GM12878 (cell line): Measurements from ENCODE around the gene FOXF1. TPM values are rescaled to one million over a fixed set of nuclear protein-coding genes. Genes with fewer than 3 reads are reported as not detected.

Experiments
- ATAC-seq: fragments of 200-7000 bp; cut with Tn5 transposase; 3 replicates; pipeline ENCODE4 v1.9.1; 2020; ENCODE audit warnings: mild to moderate bottlenecking, moderate library complexity
- BruUV-seq: library from RNA; stranded (reverse); fragments of 400-500 nt; replicated peaks from 2 replicates; lab custom pipeline; 2021; lab: Mats Ljungman, UMichigan
- CTCF ChIA-PET: fragments of 300-600 bp; sonication (Branson Sonifier 250); formaldehyde crosslinking; extraction: SDS; loops from one replicate; lab custom pipeline; 2021; ENCODE audit warnings: inconsistent platforms; lab: Yijun Ruan, JAX
- POLR2A ChIA-PET: fragments of 350-600 bp; formaldehyde crosslinking; extraction: SDS; loops from one replicate; lab custom pipeline; 2021; ENCODE audit warnings: inconsistent platforms; lab: Charles Lee
- RAD21 ChIA-PET: fragments of 300-600 bp; sonication (Branson Sonifier 250); formaldehyde crosslinking; loops from one replicate; lab custom pipeline; 2023; ENCODE audit warnings: antibody characterized with exemption; ENCODE audit not compliant: unreplicated experiment; lab: Charles Lee
- SMC1A ChIA-PET: fragments of 300-600 bp; sonication (Branson Sonifier 250); formaldehyde crosslinking; loops from one replicate; lab custom pipeline; 2023; ENCODE audit not compliant: unreplicated experiment, uncharacterized antibody; lab: Charles Lee
- DNase-seq: peaks from one replicate; pipeline ENCODE4 v3.0.0-alpha.2; 2011; ENCODE audit warnings: low read depth, low spot score
- FAIRE-seq: peaks from 3 replicates; lab custom pipeline; 2011; peaks lifted over from hg19 to GRCh38; lab: Jason Lieb, UNC
- H2AFZ ChIP-seq: 2 replicates; pipeline ENCODE4 v1.6.0; 2011; ENCODE audit warnings: low read depth, low read length, control low read depth; ENCODE audit not compliant: control insufficient read depth
- H3K27ac ChIP-seq: 2 replicates; pipeline ENCODE4 v1.5.1; 2011; ENCODE audit warnings: control low read depth; ENCODE audit not compliant: control insufficient read depth, insufficient read depth
- H3K27me3 ChIP-seq, 2 experiments: replicated peaks in 1 of 2; 2 replicates each; pipeline versions ENCODE4 v1.6.0 to v1.6.1; 2011; ENCODE audit warnings: low read length in 1 of 2; ENCODE audit not compliant: control insufficient read depth in 2 of 2, insufficient read depth in 2 of 2
- H3K36me3 ChIP-seq, 2 experiments: 2 replicates each; pipeline ENCODE4 v1.5.1; 2011; ENCODE audit warnings: low read length in 1 of 2; ENCODE audit not compliant: control insufficient read depth in 2 of 2, insufficient read depth in 2 of 2
- H3K4me1 ChIP-seq: 2 replicates; pipeline ENCODE4 v1.6.1; 2011; ENCODE audit warnings: mild to moderate bottlenecking, low read length, moderate library complexity, mixed read lengths; ENCODE audit not compliant: control insufficient read depth, insufficient read depth
- H3K4me2 ChIP-seq: 2 replicates; pipeline ENCODE4 v1.6.0; 2011; ENCODE audit warnings: control low read depth; ENCODE audit not compliant: control insufficient read depth, insufficient read depth
- H3K4me3 ChIP-seq: fragments of 200-600 bp; sonication (generic); 2 replicates; pipeline ENCODE4 v1.5.1; 2016
- H3K79me2 ChIP-seq: 2 replicates; pipeline ENCODE4 v1.6.0; 2011; ENCODE audit warnings: low read length; ENCODE audit not compliant: control insufficient read depth, insufficient read depth
- H3K9ac ChIP-seq: 2 replicates; pipeline ENCODE4 v1.8.0; 2011; ENCODE audit warnings: low read length, control low read depth, mixed read lengths; ENCODE audit not compliant: control insufficient read depth, insufficient read depth
- H3K9me3 ChIP-seq: replicated peaks from 3 replicates; pipeline ENCODE4 v1.5.1; 2011; ENCODE audit warnings: mild to moderate bottlenecking, low read length; ENCODE audit not compliant: control insufficient read depth, insufficient read depth
- H4K20me1 ChIP-seq: 2 replicates; pipeline ENCODE4 v1.6.0; 2011; ENCODE audit not compliant: control insufficient read depth, insufficient read depth
- BHLHE40 ChIP-seq, 2 experiments: fragments of 450-650 bp in 1 of 2; IDR thresholded peaks; 2 replicates each; pipeline ENCODE4 v1.6.1; 2011 to 2017; ENCODE audit warnings: low read depth in 2 of 2, borderline replicate concordance in 1 of 2, improper control_type of control experiment in 1 of 2, low read length in 1 of 2, mild to moderate bottlenecking in 1 of 2
- ESRRA ChIP-seq: IDR thresholded peaks from 2 replicates; pipeline ENCODE4 v1.6.1; 2012; ENCODE audit warnings: mild to moderate bottlenecking, low read length, improper control_type of control experiment
- GABPA ChIP-seq: IDR thresholded peaks from 2 replicates; pipeline ENCODE4 v1.6.1; 2014; ENCODE audit warnings: antibody characterized with exemption, low read depth, mild to moderate bottlenecking, inconsistent platforms
- IKZF1 ChIP-seq: fragments of 450-650 bp; conservative IDR thresholded peaks from 2 replicates; pipeline ENCODE4 v1.6.1; 2017; ENCODE audit warnings: antibody characterized with exemption, mild to moderate bottlenecking
- KLF5 ChIP-seq: fragments of 450-650 bp; IDR thresholded peaks from 2 replicates; pipeline ENCODE4 v1.6.1; 2014; ENCODE audit warnings: mild to moderate bottlenecking; ENCODE audit not compliant: partially characterized antibody
- MEF2B ChIP-seq: fragments of 450-650 bp; IDR thresholded peaks from 2 replicates; pipeline ENCODE4 v1.6.1; 2018; ENCODE audit warnings: mild to moderate bottlenecking, moderate library complexity; ENCODE audit not compliant: partially characterized antibody, poor library complexity, severe bottlenecking
- NFYB ChIP-seq: IDR thresholded peaks from 2 replicates; pipeline ENCODE4 v1.6.1; 2011; ENCODE audit warnings: low read depth, mild to moderate bottlenecking, low read length, improper control_type of control experiment, moderate library complexity; ENCODE audit not compliant: insufficient read depth
- NR2C1 ChIP-seq: fragments of 450-650 bp; IDR thresholded peaks from 2 replicates; pipeline ENCODE4 v1.6.1; 2017; ENCODE audit warnings: antibody characterized with exemption, mild to moderate bottlenecking, moderate library complexity
- PML ChIP-seq: IDR thresholded peaks from 2 replicates; pipeline ENCODE4 v1.6.1; 2012; ENCODE audit warnings: low read length, inconsistent platforms
- RELA ChIP-seq: fragments of 450-650 bp; IDR thresholded peaks from 2 replicates; pipeline ENCODE4 v1.8.0; 2014; ENCODE audit warnings: borderline replicate concordance; ENCODE audit not compliant: partially characterized antibody
- SIN3A ChIP-seq: IDR thresholded peaks from 2 replicates; pipeline ENCODE4 v1.6.1; 2012; ENCODE audit warnings: low read depth, low read length, improper control_type of control experiment
- SIX5 ChIP-seq: IDR thresholded peaks from 2 replicates; pipeline ENCODE4 v1.6.1; 2011; ENCODE audit warnings: mild to moderate bottlenecking, low read depth, low read length, moderate library complexity; ENCODE audit not compliant: severe bottlenecking
- SRF ChIP-seq, 2 experiments: IDR thresholded peaks; 2 replicates each; pipeline ENCODE4 v1.6.1; 2011; ENCODE audit warnings: low read depth in 2 of 2, low read length in 2 of 2, mild to moderate bottlenecking in 1 of 2, moderate library complexity in 1 of 2
- TCF7 ChIP-seq: IDR thresholded peaks from 2 replicates; pipeline ENCODE4 v1.6.1; 2014; ENCODE audit warnings: antibody characterized with exemption, borderline replicate concordance
- USF1 ChIP-seq: IDR thresholded peaks from 2 replicates; pipeline ENCODE4 v1.6.1; 2011; ENCODE audit warnings: borderline replicate concordance, low read depth, mild to moderate bottlenecking, moderate library complexity, mixed read lengths, low read length; ENCODE audit not compliant: insufficient read depth; ENCODE audit errors: extremely low read length
- ZBTB11 ChIP-seq: fragments of 450-650 bp; formaldehyde crosslinking; IDR thresholded peaks from 2 replicates; pipeline ENCODE4 v1.5.0; 2022; ENCODE audit warnings: mild to moderate bottlenecking, missing genetic modification characterization
- ZNF217 ChIP-seq: fragments of 450-650 bp; IDR thresholded peaks from 2 replicates; pipeline ENCODE4 v1.6.1; 2017; ENCODE audit warnings: antibody characterized with exemption, mild to moderate bottlenecking
- WGBS: methylation state at CpG from one replicate; pipeline ENCODE4 v1.1.6; 2016; ENCODE audit warnings: low lambda C conversion rate; ENCODE audit not compliant: insufficient replicate concordance, insufficient coverage; ENCODE audit errors: missing lambda C conversion rate; 5-methylcytosine and 5-hydroxymethylcytosine counted together
- in situ Hi-C: fragments of 300-500 bp; cut with MboI; formaldehyde crosslinking; loops from 9 replicates; pipeline ENCODE4 v1.14.3; 2018; ENCODE audit warnings: mixed read lengths
- intact Hi-C: fragments of 100-400 bp; cut with micrococcal nuclease; formaldehyde crosslinking; loops from one replicate; pipeline ENCODE4 v1.14.2; 2022; ENCODE audit not compliant: unreplicated experiment
- polyA plus RNA-seq, 11 experiments: library from polyadenylated mRNA; depleted of rRNA in 4 of 11; unstranded in 6 of 11; stranded (reverse) in 5 of 11; fragments of >200 nt; fragmentation: Nextera tagmentation in 4 of 11; fragmentation: Illumina TruSeq in 1 of 11; extraction: Ambion mirVana in 4 of 11; extraction: Trizol in 1 of 11; gene quantifications; 1 replicate in 1 of 11; 2 replicates in 10 of 11; pipeline versions ENCODE4 v1.2.1 to v1.2.3, GENCODE V29; 2011 to 2016; ENCODE audit warnings: inconsistent platforms in 2 of 11, missing spikeins in 2 of 11, low read depth in 1 of 11
- total RNA-seq, 4 experiments: library from RNA; depleted of rRNA in 3 of 4; stranded (reverse); fragments of >200 nt in 3 of 4; fragmentation: Illumina TruSeq in 1 of 4; extraction: Trizol in 1 of 4; gene quantifications; 2 replicates each; pipeline versions ENCODE4 v1.2.1 to v1.2.3, GENCODE V29; 2013 to 2021
- TF ChIP-seq, protein P1 (sequence below): fragments of 450-650 bp; IDR thresholded peaks from 2 replicates; pipeline ENCODE4 v1.6.1; 2017; ENCODE audit warnings: mild to moderate bottlenecking, low read depth, inconsistent platforms; ENCODE audit not compliant: poor library complexity, severe bottlenecking

FOXF1 gene
- total and polyA plus RNA-seq, 10 of the 15 experiments (the other 5 are each of a cell fraction or from before 2014, with no cell fraction given), result 0.01 TPM; not detected in 9

- BruUV-seq, result no TSS peak
- intact Hi-C loops (no loop called here), in situ Hi-C loops (no loop called here)
- no peak overlapping the region for H2AFZ ChIP-seq
- H3K79me2 ChIP-seq, result no peaks in the 10 kb centered on the region
- peaks cover 34 to 42% of the 10 kb centered on the region in 2 experiments for H3K27me3 ChIP-seq
- no peaks in the 10 kb centered on the region for H3K9me3 ChIP-seq
- H4K20me1 ChIP-seq, result no peaks in the 10 kb centered on the region; the same call in 1 of the 2 replicates
- no peak overlapping the region for H3K27ac ChIP-seq
- CTCF ChIA-PET, result no interaction called here
- no peaks in the 10 kb centered on the region for H3K36me3 ChIP-seq
- no peak overlapping the region for H3K9ac ChIP-seq
- 50% methylated on average over 5 of the region's 6 CpGs for WGBS
- RAD21 ChIA-PET, result no interaction called here
- H3K4me1 ChIP-seq, result no peaks in the 10 kb centered on the region
- no peak overlapping the region for H3K4me3 ChIP-seq
- SMC1A ChIA-PET, result no interaction called here
- POLR2A ChIA-PET, result interaction anchor here (0.7 kb wide), 1 partner anchor 33 kb away, joined by 6 read pairs; no protein-coding TSS in a partner anchor
- FAIRE-seq (no peak), DNase-seq (no peak), ATAC-seq (no peak)
- H3K4me2 ChIP-seq, result no peak overlapping the region
- TF ChIP-seq PML (no peak), SIX5 (no peak), SIN3A (no peak), NFYB (no peak), TCF7 (no peak), ZBTB11 (CRISPR knock-in tag) (no peak), RELA (no peak), USF1 (no peak), KLF5 (no peak), IKZF1 (no peak), BHLHE40 (IDR thresholded peaks at IDR 0.05; ENCODE audit: borderline replicate concordance in 1 of 2, low read depth in 2 of 2, low read length in 1 of 2) (no peak), SRF (IDR thresholded peaks at IDR 0.05; ENCODE audit: low read depth in 2 of 2, low read length in 2 of 2) (no peak), MEF2B (no peak), ESRRA (no peak), NR2C1 (no peak), GABPA (no peak), ZNF217 (no peak)
- TF ChIP-seq, protein P1, sequence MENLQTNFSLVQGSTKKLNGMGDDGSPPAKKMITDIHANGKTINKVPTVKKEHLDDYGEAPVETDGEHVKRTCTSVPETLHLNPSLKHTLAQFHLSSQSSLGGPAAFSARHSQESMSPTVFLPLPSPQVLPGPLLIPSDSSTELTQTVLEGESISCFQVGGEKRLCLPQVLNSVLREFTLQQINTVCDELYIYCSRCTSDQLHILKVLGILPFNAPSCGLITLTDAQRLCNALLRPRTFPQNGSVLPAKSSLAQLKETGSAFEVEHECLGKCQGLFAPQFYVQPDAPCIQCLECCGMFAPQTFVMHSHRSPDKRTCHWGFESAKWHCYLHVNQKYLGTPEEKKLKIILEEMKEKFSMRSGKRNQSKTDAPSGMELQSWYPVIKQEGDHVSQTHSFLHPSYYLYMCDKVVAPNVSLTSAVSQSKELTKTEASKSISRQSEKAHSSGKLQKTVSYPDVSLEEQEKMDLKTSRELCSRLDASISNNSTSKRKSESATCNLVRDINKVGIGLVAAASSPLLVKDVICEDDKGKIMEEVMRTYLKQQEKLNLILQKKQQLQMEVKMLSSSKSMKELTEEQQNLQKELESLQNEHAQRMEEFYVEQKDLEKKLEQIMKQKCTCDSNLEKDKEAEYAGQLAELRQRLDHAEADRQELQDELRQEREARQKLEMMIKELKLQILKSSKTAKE, result no peak
Measured at GRCh38 chr16:86503830-86504229, 6.5 kb upstream of the FOXF1 start.
